Right ventricle myocardium inferior (tissue), 1 donor: Measurements from ENCODE around the gene CDK15. TPM values are rescaled to one million over a fixed set of nuclear protein-coding genes. Genes with fewer than 3 reads are reported as not detected.
"Not testable (repeated sequence)": the region's sequence is repeated elsewhere in the genome, so short reads cannot be mapped to it uniquely, and the experiment has no call there.

ENCODE experiments used
- ATAC-seq: fragments of 200-7000 bp; cut with Tn5 transposase; one replicate; pipeline ENCODE4 v1.9.1; 2020; ENCODE audit warnings: mild to moderate bottlenecking, moderate library complexity
- DNase-seq: peaks from one replicate; pipeline ENCODE4 v3.0.0; 2021; ENCODE audit errors: missing footprints
- intact Hi-C: fragments of 100-400 bp; cut with DNase I; formaldehyde crosslinking; loops from one replicate; pipeline ENCODE4 v1.11.0; 2022
- total RNA-seq: library from RNA; stranded (reverse); fragmentation: NEBNext Ultra II Directional; extraction: Animal tissue kit (Norgen Biotek cat#: 25700); gene quantifications from one replicate; pipeline ENCODE4 v1.2.1, GENCODE V29; 2021
- donor health status: DM: no; HTN: yes; CAD: no; lungs with severe emphysema.

The CDK15 gene
- total RNA-seq, 1 donor from 2014 or later = 0.35 TPM

- intact Hi-C loops = no loop called here
- no peak for ATAC-seq
- DNase-seq = no peak
Observed at GRCh38 chr2:201816657-201817575, 10.6 kb downstream of the CDK15 start.

DNA sequence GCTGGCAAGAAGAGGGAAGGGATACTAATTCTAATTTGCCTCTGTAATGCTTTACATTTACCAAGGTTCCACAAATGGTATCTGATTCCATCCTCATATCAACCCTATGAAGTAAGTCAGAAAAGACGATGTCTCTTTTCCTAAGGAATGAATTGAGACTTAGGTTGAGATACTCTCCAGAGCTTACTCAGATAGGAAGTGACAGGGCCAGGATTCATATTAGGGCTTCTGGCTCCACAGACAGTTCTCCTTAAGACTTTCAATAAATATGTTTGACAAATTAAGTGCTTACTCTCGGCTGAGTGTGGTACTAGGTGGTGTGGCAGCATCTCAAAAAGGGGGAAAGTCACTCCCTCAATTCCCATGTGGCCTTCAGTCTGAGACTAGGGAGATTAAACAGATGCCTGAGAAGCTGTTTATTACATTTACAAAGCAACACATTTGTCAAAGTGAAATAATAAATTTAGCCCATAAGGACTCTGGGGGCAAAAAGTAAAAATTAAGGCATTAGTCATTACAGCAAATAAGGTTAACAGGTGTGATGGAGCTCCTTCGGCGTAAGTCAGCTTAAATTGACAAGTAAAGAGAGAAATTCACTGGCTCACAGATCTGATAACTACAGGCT lies 14.2 kb downstream of the CDK15 start:
- DNase-seq (no peak), ATAC-seq (no peak)
- intact Hi-C loops = no loop called here

- ATAC-seq (no peak), DNase-seq (no peak)
- intact Hi-C loops = no loop called here
Observed at GRCh38 chr2:201821080-201821479, 14.7 kb downstream of the CDK15 start.

GRCh38 chr2:201824212-201824611 lies 17.9 kb downstream of the CDK15 start:
- ATAC-seq (no peak), DNase-seq (no peak)
- intact Hi-C loops = no loop called here

- intact Hi-C loops = no loop called here
- no peak for ATAC-seq
- no peak for DNase-seq
Observed at GRCh38 chr2:201827621-201828020, 21.3 kb downstream of the CDK15 start.

DNA sequence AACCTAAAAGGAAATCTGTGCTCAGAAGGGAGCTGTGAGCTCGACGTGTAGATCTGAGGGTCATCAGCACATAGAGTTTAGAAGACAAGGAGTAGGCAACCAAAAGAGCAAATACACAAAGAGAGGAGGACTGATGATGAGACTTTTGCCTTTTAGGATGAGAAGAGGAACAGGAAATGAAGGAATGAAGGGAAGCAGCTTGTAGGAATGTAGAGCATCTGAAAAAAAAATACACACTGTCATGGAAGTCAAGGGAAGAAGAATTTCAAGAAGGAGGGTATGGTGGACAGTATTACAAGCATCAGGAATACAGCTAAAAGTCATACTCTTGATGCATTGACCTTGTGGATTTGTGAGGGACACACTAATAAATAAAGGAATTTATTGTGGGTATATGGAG lies 21.9 kb downstream of the CDK15 start:
- no peak for DNase-seq
- intact Hi-C loops = no loop called here
- no peak for ATAC-seq

GRCh38 chr2:201830666-201831065 lies 24.3 kb downstream of the CDK15 start:
- intact Hi-C loops = no loop called here
- no peak for ATAC-seq

DNA sequence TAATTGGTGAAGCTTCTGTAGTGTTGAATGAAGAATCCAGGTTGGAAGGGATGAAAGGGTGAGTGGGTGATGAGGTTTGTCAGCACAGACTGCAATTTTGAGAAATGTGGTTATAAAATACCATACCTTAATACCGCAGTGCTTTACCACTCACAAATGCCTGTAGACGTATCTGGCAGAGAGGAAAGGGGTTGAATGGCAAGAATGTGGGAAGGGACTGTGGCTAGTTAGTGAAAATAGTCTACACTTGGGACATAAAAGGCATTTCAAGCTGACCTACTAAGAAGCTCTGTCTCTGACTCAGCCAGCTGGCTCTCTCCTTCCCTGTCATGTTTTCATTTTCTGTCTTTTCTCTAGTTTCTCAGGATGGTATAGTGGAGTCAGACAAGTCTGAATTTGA lies 25.1 kb downstream of the CDK15 start:
- intact Hi-C loops = no loop called here
- ATAC-seq = no peak
- DNase-seq = no peak

More at GRCh38 chr2:201830666-201831065, 24.3 kb downstream of the CDK15 start:
- no peak for DNase-seq

- DNase-seq (no peak), ATAC-seq (no peak)
- intact Hi-C loops = no loop called here
Observed at GRCh38 chr2:201833781-201834180, 27.4 kb downstream of the CDK15 start.

DNA sequence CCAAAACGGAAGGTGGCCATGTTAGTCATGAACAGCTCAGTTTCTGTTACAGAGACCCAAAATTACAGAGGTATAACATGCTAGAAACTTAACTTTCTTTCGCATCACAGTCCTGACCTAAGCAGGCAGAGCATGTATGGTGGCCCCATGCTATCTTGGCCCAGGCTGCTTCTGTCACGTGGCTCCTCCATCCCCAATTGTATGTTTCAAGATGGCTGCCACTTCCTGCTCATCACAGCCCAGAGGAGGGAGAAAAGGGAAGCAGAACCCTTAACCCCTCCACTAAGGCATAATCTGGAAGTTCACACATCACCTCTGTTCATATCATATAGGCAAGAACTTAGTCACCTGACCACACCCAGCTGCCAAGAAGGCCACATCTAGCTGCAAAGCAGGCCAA lies 28.7 kb downstream of the CDK15 start:
- intact Hi-C loops = no loop called here
- no peak for ATAC-seq

GRCh38 chr2:201837391-201837790 lies 31.1 kb downstream of the CDK15 start:
- ATAC-seq (no peak), DNase-seq (no peak)
- intact Hi-C loops = no loop called here

More for the DNA sequence above, 28.7 kb downstream of the CDK15 start:
- DNase-seq = no peak

GRCh38 chr2:201837824-201838431 lies 31.6 kb downstream of the CDK15 start:
- DNase-seq = no peak
- intact Hi-C loops = no loop called here
- ATAC-seq = no peak

GRCh38 chr2:201839727-201840126 lies 33.4 kb downstream of the CDK15 start:
- intact Hi-C loops = no loop called here

GRCh38 chr2:201840726-201841125 lies 34.4 kb downstream of the CDK15 start:
- DNase-seq (no peak), ATAC-seq (no peak)
- intact Hi-C loops = no loop called here

More at GRCh38 chr2:201839727-201840126, 33.4 kb downstream of the CDK15 start:
- DNase-seq = no peak
- ATAC-seq = no peak

- no peak for ATAC-seq
- DNase-seq = no peak
- intact Hi-C loops = no loop called here
Observed at GRCh38 chr2:201842131-201842860, 36.0 kb downstream of the CDK15 start.

- intact Hi-C loops, ATAC-seq, DNase-seq: not testable (repeated sequence)
Observed at GRCh38 chr2:201844922-201845321, 38.6 kb downstream of the CDK15 start.

GRCh38 chr2:201847481-201847880 lies 41.1 kb downstream of the CDK15 start:
- DNase-seq (no peak), ATAC-seq (no peak)
- intact Hi-C loops = no loop called here

GRCh38 chr2:201852462-201852861 lies 46.1 kb downstream of the CDK15 start:
- no peak for ATAC-seq
- DNase-seq = no peak
- intact Hi-C loops = no loop called here

DNA sequence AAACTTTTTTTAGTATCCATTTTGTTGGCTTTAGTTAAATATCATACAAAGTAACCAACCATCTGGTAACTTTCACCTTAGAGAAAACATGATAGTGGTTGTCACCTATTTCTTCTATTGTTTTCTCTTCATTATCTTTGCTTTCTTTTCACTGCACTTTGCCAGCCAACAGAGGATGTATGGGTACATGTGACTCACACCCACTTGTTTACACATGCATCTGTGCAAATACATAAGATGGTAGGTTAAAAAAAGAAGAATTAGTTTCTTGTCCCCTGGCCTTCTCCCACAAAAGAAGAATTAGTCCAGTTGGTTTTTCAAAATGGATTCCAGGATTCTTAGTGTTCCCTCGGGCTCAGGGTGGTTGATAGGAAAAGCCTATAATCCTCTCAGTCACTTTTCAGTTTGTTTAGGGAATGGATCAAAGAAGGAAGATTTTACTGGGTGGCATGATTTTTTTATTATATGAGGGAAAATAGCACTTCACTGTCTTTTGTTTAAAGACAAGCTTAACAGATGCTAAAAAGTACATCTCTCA lies 46.6 kb downstream of the CDK15 start:
- no peak for DNase-seq
- intact Hi-C loops = no loop called here
- no peak for ATAC-seq
